ENCODE data around the gene MED12L. TPM values are rescaled to one million over a fixed set of nuclear protein-coding genes. Genes with fewer than 3 reads are reported as not detected.
A peak's percentile ranks its signal among the peaks of the same experiment; 100 is the strongest.

The MED12L gene
- total RNA-seq, 1 donor from 2014 or later, result 5.5 TPM

DNA sequence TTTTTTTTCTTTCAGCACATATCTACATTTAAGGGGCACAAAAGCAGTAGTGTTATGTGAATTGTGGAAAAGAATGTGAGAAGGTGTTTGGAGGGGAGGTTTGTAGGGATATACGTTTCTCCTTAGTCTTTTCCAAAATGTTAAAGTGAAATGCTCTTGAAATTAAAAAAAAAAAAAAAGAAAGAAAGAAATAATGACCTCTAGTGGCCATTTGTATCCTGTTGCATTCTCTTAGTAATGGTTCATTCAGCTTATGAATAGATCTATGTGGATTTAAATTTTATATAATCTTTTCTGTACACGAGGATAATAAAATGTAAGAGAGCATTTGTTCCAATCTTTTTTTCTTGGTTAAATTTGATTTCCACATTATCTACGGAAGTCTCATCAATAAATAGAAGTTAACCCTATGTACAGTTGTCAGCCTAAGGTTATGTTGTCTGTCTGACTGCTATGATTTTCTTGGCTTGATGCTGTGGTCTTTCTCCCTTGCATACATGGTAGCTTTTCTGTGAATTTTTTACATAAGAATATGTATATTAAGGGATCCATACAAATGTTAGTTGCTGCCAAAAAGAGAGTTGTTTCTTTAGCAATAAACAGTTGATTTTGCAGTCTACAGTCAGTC, 242.2 kb downstream of the MED12L start:
- intact Hi-C loops (cut with DNase I), result no loop called here
- DNase-seq (ENCODE audit: low spot score), result no peak

GRCh38 chr3:151328298-151328995, 243.0 kb downstream of the MED12L start:
- intact Hi-C loops (cut with DNase I), result no loop called here

DNA sequence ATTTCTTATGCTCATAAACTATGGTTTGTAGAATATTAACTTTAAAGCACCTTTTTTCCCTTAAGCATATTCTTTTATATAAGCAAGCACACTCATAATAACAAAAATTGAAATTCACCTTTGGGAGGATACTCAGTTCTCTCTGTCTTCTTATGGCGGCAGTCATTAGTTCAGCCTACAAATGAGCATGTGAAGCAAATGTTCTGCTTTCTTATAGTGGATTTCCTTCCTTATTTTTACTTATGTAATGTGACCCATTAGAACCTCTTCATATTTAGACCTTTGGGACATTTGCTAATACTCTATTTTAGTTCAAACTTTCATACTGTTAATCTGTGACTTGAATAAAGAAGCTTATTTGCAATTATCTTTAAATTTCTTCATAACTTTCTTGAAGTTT, 243.9 kb downstream of the MED12L start, which contains the start of gene P2RY13:
Gene P2RY13, minus strand, starts transcription at position 187 of the 400 bp plus-strand sequence. Its CDS starts 21 bp downstream, at position 166.
- no peak for DNase-seq (ENCODE audit: low spot score)

More at GRCh38 chr3:151328298-151328995, 243.0 kb downstream of the MED12L start:
- no peak for DNase-seq (ENCODE audit: low spot score)

GRCh38 chr3:151330379-151330778, 244.9 kb downstream of the MED12L start:
- DNase-seq (ENCODE audit: low spot score), result no peak
- intact Hi-C loops (cut with DNase I), result no loop called here

More for the DNA sequence above, 243.9 kb downstream of the MED12L start, which contains the start of gene P2RY13:
- intact Hi-C loops (cut with DNase I), result no loop called here

GRCh38 chr3:151330899-151331298, 245.4 kb downstream of the MED12L start:
- intact Hi-C loops (cut with DNase I), result no loop called here
- DNase-seq (ENCODE audit: low spot score), result no peak

GRCh38 chr3:151331696-151332095, 246.2 kb downstream of the MED12L start:
- intact Hi-C loops (cut with DNase I), result no loop called here

DNA sequence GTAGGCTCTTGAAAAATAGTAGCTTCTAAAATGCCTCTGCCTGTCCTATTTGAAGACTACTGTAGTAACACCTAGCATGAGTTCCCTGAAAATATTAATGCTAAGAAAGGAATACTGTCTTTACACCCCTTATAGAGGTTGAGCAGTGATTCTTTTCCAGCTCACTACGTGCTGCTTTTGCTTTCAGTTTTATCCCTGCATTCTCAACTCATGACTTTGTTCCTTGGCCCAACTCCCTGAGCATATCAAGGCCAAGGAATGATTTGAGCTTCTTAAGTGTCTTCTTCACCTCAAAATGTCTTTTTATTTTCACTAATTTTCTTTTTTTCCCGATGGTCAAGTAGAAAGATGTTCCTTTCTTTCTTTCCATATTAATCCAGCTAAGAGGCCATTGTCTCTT, 260.4 kb downstream of the MED12L start:
- intact Hi-C loops (cut with DNase I), result no loop called here
- no peak for DNase-seq (ENCODE audit: low spot score)

More at GRCh38 chr3:151331696-151332095, 246.2 kb downstream of the MED12L start:
- DNase-seq (ENCODE audit: low spot score), result no peak

GRCh38 chr3:151346292-151346691, 260.8 kb downstream of the MED12L start:
- DNase-seq (ENCODE audit: low spot score), result no peak
- intact Hi-C loops (cut with DNase I), result no loop called here

DNA sequence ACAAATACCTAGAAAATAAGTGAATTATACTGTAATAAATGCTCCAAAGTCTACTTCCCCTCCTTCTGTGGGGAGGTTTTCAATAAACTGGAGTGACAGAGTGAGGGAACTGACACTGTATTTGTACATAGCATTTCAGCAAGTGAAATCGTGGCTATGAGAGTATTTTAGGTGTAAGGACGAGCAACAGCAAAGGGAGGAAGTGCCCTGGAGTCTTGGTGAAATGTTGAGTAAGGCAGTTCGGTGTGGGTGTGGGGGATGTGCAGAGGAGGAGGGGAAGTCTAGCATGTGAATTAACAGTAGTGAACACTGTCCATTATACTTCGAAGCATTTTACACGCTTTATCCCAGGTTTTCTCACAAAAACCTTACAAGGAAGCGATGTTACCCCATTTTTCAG, 262.0 kb downstream of the MED12L start:
- intact Hi-C loops (cut with DNase I), result no loop called here
- DNase-seq (ENCODE audit: low spot score), result peak; percentile 78

GRCh38 chr3:151350656-151351055, 265.2 kb downstream of the MED12L start:
- no peak for DNase-seq (ENCODE audit: low spot score)
- intact Hi-C loops (cut with DNase I), result no loop called here

- intact Hi-C loops (cut with DNase I), result no loop called here
Measured at GRCh38 chr3:151351219-151351618, 265.8 kb downstream of the MED12L start.

GRCh38 chr3:151351648-151352047, 266.2 kb downstream of the MED12L start:
- no peak for DNase-seq (ENCODE audit: low spot score)
- intact Hi-C loops (cut with DNase I), result no loop called here

More at GRCh38 chr3:151351219-151351618, 265.8 kb downstream of the MED12L start:
- no peak for DNase-seq (ENCODE audit: low spot score)

DNA sequence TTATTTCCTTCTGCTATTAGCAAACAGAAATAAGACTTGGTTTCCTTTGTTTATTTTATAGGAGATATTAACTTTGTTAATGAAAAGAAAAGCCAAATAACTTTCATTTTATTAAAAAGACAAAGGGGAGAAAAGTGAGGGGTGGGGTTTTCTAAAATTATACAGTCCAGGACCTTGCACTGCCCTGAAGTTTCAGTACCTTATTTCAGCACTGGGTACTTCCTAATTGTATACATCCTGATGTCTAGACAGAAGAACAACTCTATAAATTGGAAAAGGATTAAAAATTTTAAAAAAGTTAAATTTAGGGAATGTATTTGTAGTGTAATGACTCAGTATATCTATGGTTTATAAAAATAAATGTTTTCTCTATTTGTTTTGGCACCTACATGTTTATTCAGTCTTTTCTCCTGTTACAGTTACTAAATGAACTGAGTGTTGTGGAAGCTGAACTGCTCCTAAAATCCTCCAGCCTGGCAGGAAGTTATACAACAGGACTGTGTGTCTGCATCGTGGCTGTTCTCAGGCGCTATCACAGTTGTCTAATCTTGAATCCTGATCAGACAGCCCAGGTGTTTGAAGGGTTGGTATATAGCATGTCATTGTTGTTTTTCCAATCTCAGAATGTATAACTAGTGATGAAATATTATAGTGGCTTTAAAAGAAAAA, 271.5 kb downstream of the MED12L start:
- DNase-seq (ENCODE audit: low spot score), result no peak
- intact Hi-C loops (cut with DNase I), result no loop called here

GRCh38 chr3:151357463-151357850, 272.0 kb downstream of the MED12L start:
- intact Hi-C loops (cut with DNase I), result no loop called here
- no peak for DNase-seq (ENCODE audit: low spot score)

GRCh38 chr3:151362751-151363174, 277.3 kb downstream of the MED12L start:
- no peak for DNase-seq (ENCODE audit: low spot score)

GRCh38 chr3:151366993-151367392, 281.5 kb downstream of the MED12L start:
- DNase-seq (ENCODE audit: low spot score), result no peak
- intact Hi-C loops (cut with DNase I), result no loop called here

More at GRCh38 chr3:151362751-151363174, 277.3 kb downstream of the MED12L start:
- intact Hi-C loops (cut with DNase I), result no loop called here

DNA sequence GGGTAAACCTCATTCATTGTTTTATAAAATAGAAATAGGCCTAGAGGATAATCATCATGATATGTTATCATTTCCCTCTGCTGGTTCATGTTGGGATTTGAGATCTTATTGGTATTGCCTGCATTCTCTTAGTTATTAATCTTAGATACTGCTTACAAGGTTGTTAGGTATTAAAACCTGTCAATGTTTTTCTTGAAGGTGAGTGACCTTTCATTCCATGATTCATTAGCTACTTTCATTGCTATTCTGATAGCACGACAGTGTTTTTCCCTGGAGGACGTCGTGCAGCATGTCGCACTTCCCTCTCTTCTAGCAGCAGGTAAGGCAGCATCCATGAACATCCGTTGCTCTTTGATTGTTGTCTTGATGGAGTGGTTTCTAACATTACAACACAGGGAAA, 282.0 kb downstream of the MED12L start:
- intact Hi-C loops (cut with DNase I), result no loop called here
- DNase-seq (ENCODE audit: low spot score), result no peak

- intact Hi-C loops (cut with DNase I), result no loop called here
Measured at GRCh38 chr3:151371526-151371925, 286.1 kb downstream of the MED12L start.

GRCh38 chr3:151372063-151372820, 286.8 kb downstream of the MED12L start:
- no peak for DNase-seq (ENCODE audit: low spot score)
- intact Hi-C loops (cut with DNase I), result no loop called here

More at GRCh38 chr3:151371526-151371925, 286.1 kb downstream of the MED12L start:
- no peak for DNase-seq (ENCODE audit: low spot score)

Measured in cardiac septum (tissue), 1 donor.